GM12878 (cell line): ENCODE data around the gene STK32B.

Source experiments
- BRCA1 ChIP-seq: IDR thresholded peaks from 2 replicates; pipeline ENCODE4 v1.6.1; 2011; ENCODE audit warnings: low read depth, low read length, improper control_type of control experiment
- CBX5 ChIP-seq: sonication (generic); IDR thresholded peaks from 2 replicates; pipeline ENCODE4 v1.6.1; 2016; ENCODE audit warnings: low read depth, moderate library complexity, mild to moderate bottlenecking, inconsistent platforms
- CEBPB ChIP-seq, 2 experiments: fragments of 150-350 bp in 1 of 2; IDR thresholded peaks; 2 replicates each; pipeline ENCODE4 v1.6.1; 2012 to 2014; ENCODE audit warnings: low read depth in 2 of 2, low read length in 2 of 2, borderline replicate concordance in 1 of 2, inconsistent platforms in 1 of 2
- CTCF ChIP-seq, 3 experiments: IDR thresholded peaks in 2 of 3; conservative IDR thresholded peaks in 1 of 3; 2 replicates each; pipeline ENCODE4 v1.5.1; 2011; ENCODE audit warnings: low read depth in 3 of 3, low read length in 3 of 3, mild to moderate bottlenecking in 3 of 3, control low read depth in 2 of 3, moderate library complexity in 2 of 3, inconsistent platforms in 1 of 3, mixed read lengths in 1 of 3; ENCODE audit not compliant: control insufficient read depth in 2 of 3, insufficient read depth in 1 of 3; ENCODE audit errors: extremely low read depth in 1 of 3
- EP300 ChIP-seq, 2 experiments: fragments of 150-350 bp in 1 of 2; IDR thresholded peaks; 2 replicates each; pipeline ENCODE4 v1.6.1; 2011 to 2012; ENCODE audit warnings: low read depth in 2 of 2, low read length in 2 of 2, borderline replicate concordance in 1 of 2, improper control_type of control experiment in 1 of 2, inconsistent platforms in 1 of 2; ENCODE audit not compliant: control insufficient read depth in 1 of 2
- ESRRA ChIP-seq: IDR thresholded peaks from 2 replicates; pipeline ENCODE4 v1.6.1; 2012; ENCODE audit warnings: mild to moderate bottlenecking, low read length, improper control_type of control experiment
- EZH2 ChIP-seq: IDR thresholded peaks from 2 replicates; pipeline ENCODE4 v1.6.1; 2012; ENCODE audit warnings: low read depth, mild to moderate bottlenecking, control low read depth, inconsistent platforms, low read length, borderline replicate concordance; ENCODE audit not compliant: control insufficient read depth
- POLR2A ChIP-seq: IDR thresholded peaks from 2 replicates; pipeline ENCODE4 v1.6.1; 2011; ENCODE audit warnings: low read depth, mild to moderate bottlenecking, low read length
- POLR2AphosphoS5 ChIP-seq: IDR thresholded peaks from 2 replicates; pipeline ENCODE4 v1.6.1; 2011; ENCODE audit warnings: mild to moderate bottlenecking, low read length, inconsistent platforms
- SMAD5 ChIP-seq: IDR thresholded peaks from 2 replicates; pipeline ENCODE4 v1.6.1; 2016; ENCODE audit warnings: antibody characterized with exemption, low read depth
- TAF1 ChIP-seq: IDR thresholded peaks from 2 replicates; pipeline ENCODE4 v1.6.1; 2011; ENCODE audit warnings: mild to moderate bottlenecking, low read depth, low read length, borderline replicate concordance
- ZBTB33 ChIP-seq: fragments of 450-650 bp; IDR thresholded peaks from 2 replicates; pipeline ENCODE4 v1.6.1; 2017; ENCODE audit warnings: mild to moderate bottlenecking
- TF ChIP-seq, protein P1 (sequence below): fragments of 450-650 bp; IDR thresholded peaks from 2 replicates; pipeline ENCODE4 v1.6.1; 2018; ENCODE audit warnings: mild to moderate bottlenecking, low read depth, moderate library complexity; ENCODE audit not compliant: partially characterized antibody

- TF ChIP-seq, protein P1, sequence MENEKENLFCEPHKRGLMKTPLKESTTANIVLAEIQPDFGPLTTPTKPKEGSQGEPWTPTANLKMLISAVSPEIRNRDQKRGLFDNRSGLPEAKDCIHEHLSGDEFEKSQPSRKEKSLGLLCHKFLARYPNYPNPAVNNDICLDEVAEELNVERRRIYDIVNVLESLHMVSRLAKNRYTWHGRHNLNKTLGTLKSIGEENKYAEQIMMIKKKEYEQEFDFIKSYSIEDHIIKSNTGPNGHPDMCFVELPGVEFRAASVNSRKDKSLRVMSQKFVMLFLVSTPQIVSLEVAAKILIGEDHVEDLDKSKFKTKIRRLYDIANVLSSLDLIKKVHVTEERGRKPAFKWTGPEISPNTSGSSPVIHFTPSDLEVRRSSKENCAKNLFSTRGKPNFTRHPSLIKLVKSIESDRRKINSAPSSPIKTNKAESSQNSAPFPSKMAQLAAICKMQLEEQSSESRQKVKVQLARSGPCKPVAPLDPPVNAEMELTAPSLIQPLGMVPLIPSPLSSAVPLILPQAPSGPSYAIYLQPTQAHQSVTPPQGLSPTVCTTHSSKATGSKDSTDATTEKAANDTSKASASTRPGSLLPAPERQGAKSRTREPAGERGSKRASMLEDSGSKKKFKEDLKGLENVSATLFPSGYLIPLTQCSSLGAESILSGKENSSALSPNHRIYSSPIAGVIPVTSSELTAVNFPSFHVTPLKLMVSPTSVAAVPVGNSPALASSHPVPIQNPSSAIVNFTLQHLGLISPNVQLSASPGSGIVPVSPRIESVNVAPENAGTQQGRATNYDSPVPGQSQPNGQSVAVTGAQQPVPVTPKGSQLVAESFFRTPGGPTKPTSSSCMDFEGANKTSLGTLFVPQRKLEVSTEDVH: no peak
- TF ChIP-seq CTCF (IDR thresholded peaks at IDR 0.05 in 2 of 3, conservative IDR thresholded peaks at IDR 0.05 in 1 of 3; ENCODE audit: control insufficient read depth in 2 of 3, extremely low read depth in 1 of 3, insufficient read depth in 1 of 3, low read depth in 3 of 3, low read length in 3 of 3) (no peak), BRCA1 (no peak), TAF1 (no peak), CEBPB (IDR thresholded peaks at IDR 0.05; ENCODE audit: borderline replicate concordance in 1 of 2, low read depth in 2 of 2, low read length in 2 of 2) (no peak), EZH2 (no peak), CBX5 (no peak), POLR2A (no peak), SMAD5 (no peak), EP300 (IDR thresholded peaks at IDR 0.05; ENCODE audit: borderline replicate concordance in 1 of 2, control insufficient read depth in 1 of 2, low read depth in 2 of 2, low read length in 2 of 2) (no peak), ESRRA (no peak), ZBTB33 (no peak), POLR2AphosphoS5 (no peak)
These were observed 10.2 kb upstream of the STK32B start for GRCh38 chr4:5040856-5041620.
